Psoas muscle (tissue), 8 donors: ENCODE measurements around the gene BCS1L. TPM values are rescaled to one million over a fixed set of nuclear protein-coding genes. Genes with fewer than 3 reads are reported as not detected.

Source experiments
- ATAC-seq, 4 donors: fragments of 200-7000 bp; cut with Tn5 transposase; one replicate each; pipeline ENCODE4 v1.9.1; 2020; ENCODE audit warnings: moderate library complexity in 3 of 4, mild to moderate bottlenecking in 2 of 4
- DNase-seq, 2 donors: peaks; one replicate each; pipeline ENCODE4 v3.0.0-alpha.2; 2020
- H3K27ac ChIP-seq: fragments of 200-600 bp; one replicate; pipeline ENCODE4 v1.8.0; 2022
- H3K27me3 ChIP-seq, 3 donors: fragments of 200-600 bp in 1 of 3; one replicate each; pipeline versions ENCODE4 v1.6.1 to v1.8.0; 2013 to 2022; ENCODE audit warnings: low read length in 2 of 3, mild to moderate bottlenecking in 2 of 3, moderate library complexity in 1 of 3; ENCODE audit not compliant: insufficient read depth in 3 of 3
- H3K36me3 ChIP-seq, 2 donors: fragments of 200-600 bp in 1 of 2; one replicate each; pipeline versions ENCODE4 v1.6.1 to v1.8.0; 2013 to 2022; ENCODE audit warnings: low read depth in 1 of 2, mild to moderate bottlenecking in 1 of 2, moderate library complexity in 1 of 2; ENCODE audit not compliant: insufficient read depth in 1 of 2
- H3K4me1 ChIP-seq: fragments of 200-600 bp; one replicate; pipeline ENCODE4 v1.8.0; 2022
- H3K4me3 ChIP-seq: fragments of 200-600 bp; one replicate; pipeline ENCODE4 v1.8.0; 2022; ENCODE audit warnings: mild to moderate bottlenecking
- H3K9me3 ChIP-seq: fragments of 200-600 bp; one replicate; pipeline ENCODE4 v1.8.0; 2022
- WGBS, 3 donors: extraction: QIAGEN DNeasy Blood & Tissue Kit; methylation state at CpG; one replicate each; pipeline versions ENCODE4 v1.1.6 to v1.1.7; 2013; 5-methylcytosine and 5-hydroxymethylcytosine counted together
- intact Hi-C, 2 donors: fragments of 100-400 bp; cut with DNase I; formaldehyde crosslinking; loops; one replicate each; pipeline versions ENCODE4 v1.11.0 to v1.14.2; 2022
- polyA plus RNA-seq, 3 donors: library from polyadenylated mRNA; stranded (reverse); fragments of 200-250 nt; gene quantifications; one replicate each; pipeline ENCODE4 v1.2.3, GENCODE V29; 2013
- total RNA-seq, 4 donors: library from RNA; stranded (reverse); fragmentation: NEBNext Ultra II Directional in 2 of 4; extraction: Animal tissue kit (Norgen Biotek cat#: 25700) in 2 of 4; gene quantifications; one replicate each; pipeline versions ENCODE4 v1.2.1 to v1.2.4, GENCODE V29; 2021 to 2023
- TF ChIP-seq, protein P1 (sequence below): fragments of 200-600 bp; IDR thresholded peaks from one replicate; pipeline ENCODE4 v1.8.0; 2022; ENCODE audit warnings: antibody characterized with exemption
- donor health status: healthy with polysubstance abuse.
- donor health status: DM: no; HTN: no; CAD: no; lungs with moderate emphysema.
- donor health status: Bipolar disorder and iron deficiency.
- donor health status: healthy.
- donor health status: DM: yes; HTN: yes; CAD: no.
- donor health status: DM: no; HTN: no; CAD: no.
- donor health status: DM: no; HTN: no; CAD: no.
- donor health status: DM: yes; HTN: yes; CAD: no.

BCS1L gene
- total and polyA plus RNA-seq, 7 donors: 13.1 to 50.1 (median 27.1) TPM

DNA sequence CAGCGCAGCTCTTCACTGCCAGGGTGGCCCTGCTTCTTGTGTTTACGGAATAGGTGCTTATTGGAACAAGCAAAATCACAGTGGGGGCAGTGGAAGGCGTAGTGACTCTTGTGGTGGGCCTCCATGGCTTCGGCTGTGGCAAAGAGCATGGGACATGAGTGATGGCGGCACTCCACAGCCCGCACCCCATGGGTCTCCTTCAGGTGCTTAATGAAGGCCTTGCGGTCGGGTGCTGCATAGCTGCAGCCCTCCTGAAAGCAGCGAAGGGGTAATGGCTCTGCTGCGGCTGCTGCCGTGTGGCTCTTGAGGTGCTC, 10.7 kb upstream of the BCS1L start:
- DNase-seq (no peak), ATAC-seq (peak in 2 of 4 donors; percentile 19 to 24)
- intact Hi-C loops: no loop called here
- TF ChIP-seq, protein P1, sequence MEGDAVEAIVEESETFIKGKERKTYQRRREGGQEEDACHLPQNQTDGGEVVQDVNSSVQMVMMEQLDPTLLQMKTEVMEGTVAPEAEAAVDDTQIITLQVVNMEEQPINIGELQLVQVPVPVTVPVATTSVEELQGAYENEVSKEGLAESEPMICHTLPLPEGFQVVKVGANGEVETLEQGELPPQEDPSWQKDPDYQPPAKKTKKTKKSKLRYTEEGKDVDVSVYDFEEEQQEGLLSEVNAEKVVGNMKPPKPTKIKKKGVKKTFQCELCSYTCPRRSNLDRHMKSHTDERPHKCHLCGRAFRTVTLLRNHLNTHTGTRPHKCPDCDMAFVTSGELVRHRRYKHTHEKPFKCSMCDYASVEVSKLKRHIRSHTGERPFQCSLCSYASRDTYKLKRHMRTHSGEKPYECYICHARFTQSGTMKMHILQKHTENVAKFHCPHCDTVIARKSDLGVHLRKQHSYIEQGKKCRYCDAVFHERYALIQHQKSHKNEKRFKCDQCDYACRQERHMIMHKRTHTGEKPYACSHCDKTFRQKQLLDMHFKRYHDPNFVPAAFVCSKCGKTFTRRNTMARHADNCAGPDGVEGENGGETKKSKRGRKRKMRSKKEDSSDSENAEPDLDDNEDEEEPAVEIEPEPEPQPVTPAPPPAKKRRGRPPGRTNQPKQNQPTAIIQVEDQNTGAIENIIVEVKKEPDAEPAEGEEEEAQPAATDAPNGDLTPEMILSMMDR: no peak
- no peaks in the 10 kb centered on the region for H3K9me3 ChIP-seq
- WGBS, 3 donors: 86 to 91% (median 90%) methylated on average over 9 to 11 of the region's 11 CpGs
- H3K27ac ChIP-seq: no peak overlapping the region
- H3K4me3 ChIP-seq: no peak overlapping the region
- peaks cover 12 to 99% of the 10 kb centered on the region in 2 donors for H3K36me3 ChIP-seq
- H3K27me3 ChIP-seq: no peaks in the 10 kb centered on the region
- H3K4me1 ChIP-seq: peaks cover 4% of the 10 kb centered on the region

DNA sequence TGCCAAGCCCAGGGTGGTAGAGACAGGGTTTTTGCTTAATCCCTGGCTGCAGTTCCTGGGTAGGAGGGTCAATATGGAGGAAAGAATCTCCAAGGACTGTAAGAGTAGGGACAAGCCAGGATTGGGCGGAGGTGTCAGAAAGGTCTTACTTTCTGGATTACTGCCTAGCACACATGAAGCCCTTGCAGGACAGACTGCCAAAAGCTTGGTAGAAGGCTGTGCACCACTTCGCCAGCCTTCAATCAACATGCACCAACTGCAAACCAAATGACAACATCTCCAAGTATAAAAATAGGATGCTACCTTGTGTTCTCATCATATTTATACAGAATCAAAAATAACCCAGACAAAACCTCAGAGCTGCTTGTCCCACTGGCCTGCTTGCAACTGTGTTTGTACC, 3.7 kb upstream of the BCS1L start:
- H3K9me3 ChIP-seq: no peaks in the 10 kb centered on the region
- peak overlapping the region; percentile 93 for H3K27ac ChIP-seq
- TF ChIP-seq, protein P1: no peak
- DNase-seq: peak; percentile 57 to 86
- H3K4me1 ChIP-seq: peaks cover 50% of the 10 kb centered on the region
- no peaks in the 10 kb centered on the region for H3K27me3 ChIP-seq
- 31 to 50% (median 41%) methylated on average over 2 of the region's 2 CpGs for WGBS, 3 donors
- intact Hi-C loops: loop anchor here in 1 of 2 donors (5.0 kb wide), 3 partner anchors 48 to 248 kb away; partner anchors contain the start of gene PLCD4
- peaks cover 5 to 73% of the 10 kb centered on the region in 2 donors for H3K36me3 ChIP-seq
- ATAC-seq: peak; percentile 84 to 90 (median 86)
- H3K4me3 ChIP-seq: peak overlapping the region; percentile 44

DNA sequence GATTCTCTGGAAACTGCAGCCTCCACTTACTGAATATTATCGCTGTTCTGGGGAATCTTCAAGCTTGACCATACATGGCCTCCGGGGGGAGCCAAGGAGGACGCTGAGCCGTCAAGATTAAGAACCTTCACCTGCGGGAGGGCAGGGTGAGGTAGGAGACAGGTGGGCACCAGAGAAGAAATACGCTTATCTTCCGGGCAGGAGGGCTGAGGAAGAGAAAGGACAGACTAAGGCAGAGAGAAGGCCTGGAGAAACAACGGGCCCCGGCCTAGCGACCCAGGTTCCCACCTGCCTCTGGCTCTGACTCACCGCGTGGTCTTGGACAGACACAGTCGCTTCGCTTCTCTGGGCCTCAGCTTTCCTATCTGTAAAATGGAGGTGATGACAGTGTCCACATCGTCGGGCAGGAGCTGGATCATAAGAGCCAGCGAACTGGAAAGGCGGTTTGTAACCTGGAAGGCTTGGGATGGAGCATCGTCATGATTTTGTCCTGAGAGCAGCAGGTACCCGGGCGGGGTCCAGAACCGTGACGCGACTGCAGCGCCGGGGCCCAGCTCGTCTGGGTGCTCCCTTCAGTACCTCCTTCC, 719 bp upstream of the BCS1L start:
- H3K4me3 ChIP-seq: peak overlapping the region; percentile 95
- H3K9me3 ChIP-seq: no peaks in the 10 kb centered on the region
- peaks cover 0 to 71% of the 10 kb centered on the region in 2 donors for H3K36me3 ChIP-seq
- H3K27ac ChIP-seq: peak overlapping the region; percentile 84
- no peak for ATAC-seq
- TF ChIP-seq, protein P1: no peak
- WGBS, 3 donors: 3 to 5% (median 4%) methylated on average over 27 of the region's 27 CpGs
- no peaks in the 10 kb centered on the region for H3K27me3 ChIP-seq
- DNase-seq: no peak
- peaks cover 50% of the 10 kb centered on the region for H3K4me1 ChIP-seq
- intact Hi-C loops: loop anchor here in 1 of 2 donors (5.0 kb wide), 3 partner anchors 51 to 251 kb away; partner anchors contain the start of gene PLCD4

DNA sequence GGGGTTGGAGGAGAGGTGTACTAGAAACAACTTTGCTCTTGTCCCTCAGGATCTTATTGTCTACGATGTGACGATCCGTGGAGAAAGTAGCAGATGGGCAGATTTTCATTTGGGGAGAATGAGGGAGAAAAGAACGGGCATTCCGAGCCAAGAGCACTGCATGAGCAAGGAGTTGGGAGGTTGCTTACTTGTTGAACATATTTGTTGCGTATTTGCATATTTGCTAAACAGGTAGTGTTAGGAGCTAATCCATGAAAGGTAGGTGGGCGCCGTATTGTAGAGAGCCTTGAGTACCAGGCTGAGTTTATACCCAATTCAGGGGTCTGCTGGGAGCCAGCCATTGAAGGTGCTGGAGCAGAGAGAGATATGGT, 490 bp downstream of the BCS1L start:
- H3K4me3 ChIP-seq: peak overlapping the region; percentile 95
- no peaks in the 10 kb centered on the region for H3K27me3 ChIP-seq
- H3K4me1 ChIP-seq: peaks cover 42% of the 10 kb centered on the region
- 13 to 18% (median 13%) methylated on average over 8 of the region's 8 CpGs for WGBS, 3 donors
- ATAC-seq: no peak
- peaks cover 0 to 71% of the 10 kb centered on the region in 2 donors for H3K36me3 ChIP-seq
- DNase-seq: no peak
- peak overlapping the region; percentile 84 for H3K27ac ChIP-seq
- intact Hi-C loops: loop anchor here (5.0 to 10.0 kb wide), 5 partner anchors 53 to 365 kb away; partner anchors contain the start of genes PLCD4 (in 1 of the 2) and TMBIM1 (in 1 of the 2)
- TF ChIP-seq, protein P1: no peak
- no peaks in the 10 kb centered on the region for H3K9me3 ChIP-seq
